HG03064 (cell line): ENCODE results near the gene RAB3A.
A peak's percentile ranks its signal among the peaks of the same experiment; 100 is the strongest.
"Not testable (repeated sequence)": the region's sequence is repeated elsewhere in the genome, so short reads cannot be mapped to it uniquely, and the experiment has no call there.

ENCODE experiments used
- ATAC-seq: cut with Tn5 transposase; IDR thresholded peaks from one replicate; pipeline ENCODE4 v1.9.1; 2021; ENCODE audit warnings: low read depth; ENCODE audit not compliant: unreplicated experiment

Gene RAB3A

DNA sequence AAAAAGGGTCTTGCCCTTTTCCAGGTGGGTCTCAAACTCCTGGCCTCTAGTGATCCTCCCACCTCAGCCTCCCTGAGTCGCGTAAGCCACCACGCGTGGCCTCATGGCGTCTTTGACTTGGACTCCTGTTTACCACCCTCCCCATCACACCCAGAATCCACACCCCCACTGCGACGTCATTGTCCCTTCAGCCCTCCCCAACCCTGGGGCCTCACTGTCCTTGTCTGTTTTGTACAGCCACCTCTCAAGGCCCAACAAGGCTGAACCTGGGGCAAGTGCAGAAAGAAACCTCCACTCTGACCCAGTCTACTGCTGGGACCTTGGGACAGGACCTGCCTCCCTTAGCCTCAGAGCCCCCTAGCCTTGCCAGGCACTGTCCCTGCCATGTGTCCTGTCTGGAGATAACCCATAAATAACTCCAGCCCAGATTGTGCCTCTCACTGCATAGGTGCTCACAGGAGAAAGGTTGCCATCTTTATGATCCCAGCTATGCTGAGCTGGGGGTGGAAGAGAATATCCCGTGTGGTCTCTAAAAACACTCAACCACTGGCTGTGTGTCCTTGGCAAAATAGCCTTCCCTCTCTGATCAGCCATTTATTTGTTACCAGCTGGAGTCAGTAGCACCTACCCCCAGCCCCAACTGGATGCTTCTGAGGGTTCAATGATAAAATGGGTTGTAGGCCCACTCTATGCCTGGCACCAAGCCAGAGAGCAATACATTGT, 32.1 kb downstream of the RAB3A start:
- no peak for ATAC-seq

- no peak for ATAC-seq
Observed at GRCh38 chr19:18170714-18171255, 33.1 kb downstream of the RAB3A start.

GRCh38 chr19:18168673-18169381, 35.0 kb downstream of the RAB3A start:
- no peak for ATAC-seq

- ATAC-seq = no peak
Observed at GRCh38 chr19:18167975-18168645, 35.7 kb downstream of the RAB3A start.

- no peak for ATAC-seq
Observed at GRCh38 chr19:18167011-18167410, 36.8 kb downstream of the RAB3A start.

GRCh38 chr19:18165794-18166544, 37.9 kb downstream of the RAB3A start:
- ATAC-seq = no peak

- no peak for ATAC-seq
Observed at GRCh38 chr19:18164072-18164471, 39.8 kb downstream of the RAB3A start.

DNA sequence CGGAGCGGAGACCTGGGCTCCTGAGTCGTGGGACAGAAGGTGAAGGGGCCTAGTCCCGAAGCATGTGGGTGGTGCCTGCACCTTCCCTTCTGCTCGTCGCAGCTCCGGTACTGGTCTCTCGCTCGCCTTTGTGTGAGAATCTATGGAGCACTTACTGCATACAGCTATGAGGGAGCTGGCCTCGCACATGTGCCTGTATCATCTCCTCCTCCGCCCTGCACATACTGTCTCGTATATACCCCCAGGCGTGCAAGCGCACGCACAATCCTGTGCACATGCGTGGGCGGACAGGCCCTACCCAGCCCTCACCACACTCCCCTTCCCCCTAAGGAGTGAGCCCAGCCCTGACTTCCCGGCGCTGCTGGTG, 42.2 kb downstream of the RAB3A start:
- no peak for ATAC-seq

DNA sequence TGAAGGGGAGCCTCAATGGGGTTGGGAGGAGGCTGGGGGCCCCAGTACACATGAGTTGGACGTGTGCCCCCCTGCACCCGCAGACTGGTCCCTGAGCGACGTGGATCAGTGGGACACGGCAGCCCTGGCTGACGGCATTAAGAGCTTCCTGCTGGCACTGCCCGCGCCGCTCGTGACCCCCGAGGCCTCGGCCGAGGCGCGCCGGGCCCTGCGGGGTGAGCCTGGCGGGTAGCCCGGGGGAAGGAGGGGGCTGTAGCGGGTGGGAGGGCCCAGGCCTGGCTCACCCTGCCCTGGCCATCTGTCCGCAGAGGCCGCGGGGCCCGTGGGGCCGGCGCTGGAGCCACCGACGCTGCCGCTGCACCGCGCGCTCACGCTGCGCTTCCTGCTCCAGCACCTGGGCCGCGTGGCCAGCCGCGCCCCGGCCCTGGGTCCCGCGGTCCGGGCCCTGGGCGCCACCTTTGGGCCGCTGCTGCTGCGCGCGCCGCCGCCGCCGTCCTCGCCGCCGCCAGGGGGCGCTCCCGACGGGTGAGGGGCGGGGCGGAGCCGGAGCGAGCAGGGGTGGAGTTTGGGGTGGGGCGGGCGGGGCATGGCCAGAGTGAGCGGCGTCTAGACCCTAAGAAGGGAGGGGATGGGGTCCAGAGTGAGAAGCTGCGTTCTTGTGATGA, 42.7 kb downstream of the RAB3A start:
- ATAC-seq = peak; percentile 66

GRCh38 chr19:18160493-18160970, 43.3 kb downstream of the RAB3A start:
- no peak for ATAC-seq

DNA sequence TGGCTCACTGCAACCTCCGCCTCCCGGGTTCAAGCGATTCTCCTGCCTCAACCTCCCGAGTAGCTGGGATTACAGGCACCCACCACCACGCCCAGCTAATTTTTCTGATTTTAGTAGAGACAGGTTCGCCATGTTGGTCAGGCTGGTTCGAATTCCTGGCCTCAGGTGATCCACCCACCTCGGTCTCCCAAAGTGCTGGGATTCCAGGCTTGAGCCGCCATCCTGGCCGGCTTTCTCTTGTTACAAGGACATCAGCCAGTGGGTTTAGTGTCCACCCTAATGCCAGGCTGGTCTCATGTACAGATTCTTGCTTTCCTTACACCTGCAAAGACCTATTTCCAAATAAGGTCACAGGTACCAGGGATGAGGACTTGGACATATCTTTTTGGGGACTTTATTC, 44.0 kb downstream of the RAB3A start:
- ATAC-seq = no peak

- not testable (repeated sequence) for ATAC-seq
Observed at GRCh38 chr19:18159059-18159616, 44.7 kb downstream of the RAB3A start.

DNA sequence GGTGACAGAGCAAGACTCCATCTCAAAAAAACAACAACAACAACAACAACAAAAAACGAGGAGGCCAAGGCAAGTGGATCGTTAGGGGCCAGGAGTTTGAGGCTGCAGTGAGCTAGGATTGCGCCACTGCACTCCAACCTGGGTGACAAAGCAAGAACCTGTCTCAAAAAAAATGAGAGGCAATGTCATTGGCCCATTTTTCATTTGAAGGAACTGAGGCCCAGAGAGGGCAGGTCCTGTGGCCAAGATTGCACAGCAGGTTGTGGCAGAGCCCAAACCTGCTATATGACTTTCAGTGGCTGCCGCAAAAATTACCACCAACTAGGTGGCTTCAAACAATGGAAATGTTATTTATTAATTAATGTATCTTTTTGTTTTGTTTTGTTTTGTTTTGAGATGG, 45.4 kb downstream of the RAB3A start:
- ATAC-seq = no peak

- ATAC-seq = no peak
Observed at GRCh38 chr19:18157465-18158063, 46.3 kb downstream of the RAB3A start.

- no peak for ATAC-seq
Observed at GRCh38 chr19:18156841-18157464, 46.9 kb downstream of the RAB3A start.

DNA sequence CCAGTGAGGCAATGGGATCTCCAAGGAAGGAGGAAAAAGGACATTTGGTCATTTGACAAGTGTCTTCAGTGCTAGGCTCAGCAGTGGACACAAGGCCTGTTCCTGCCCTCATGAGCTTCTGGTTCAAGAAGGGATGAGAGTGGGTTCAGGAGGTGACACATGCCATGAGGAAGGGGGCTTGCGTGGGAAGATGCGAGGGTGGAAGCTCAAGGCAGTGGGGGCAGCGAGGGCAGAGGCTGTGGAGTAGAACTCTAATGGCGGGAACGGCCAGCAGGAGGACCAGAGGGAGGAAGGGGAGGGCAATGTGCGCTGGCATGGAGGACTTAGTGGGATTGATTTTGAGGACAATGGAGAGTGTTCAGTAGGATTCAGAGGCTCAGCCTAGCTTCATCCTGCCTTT, 47.6 kb downstream of the RAB3A start:
- ATAC-seq = no peak

DNA sequence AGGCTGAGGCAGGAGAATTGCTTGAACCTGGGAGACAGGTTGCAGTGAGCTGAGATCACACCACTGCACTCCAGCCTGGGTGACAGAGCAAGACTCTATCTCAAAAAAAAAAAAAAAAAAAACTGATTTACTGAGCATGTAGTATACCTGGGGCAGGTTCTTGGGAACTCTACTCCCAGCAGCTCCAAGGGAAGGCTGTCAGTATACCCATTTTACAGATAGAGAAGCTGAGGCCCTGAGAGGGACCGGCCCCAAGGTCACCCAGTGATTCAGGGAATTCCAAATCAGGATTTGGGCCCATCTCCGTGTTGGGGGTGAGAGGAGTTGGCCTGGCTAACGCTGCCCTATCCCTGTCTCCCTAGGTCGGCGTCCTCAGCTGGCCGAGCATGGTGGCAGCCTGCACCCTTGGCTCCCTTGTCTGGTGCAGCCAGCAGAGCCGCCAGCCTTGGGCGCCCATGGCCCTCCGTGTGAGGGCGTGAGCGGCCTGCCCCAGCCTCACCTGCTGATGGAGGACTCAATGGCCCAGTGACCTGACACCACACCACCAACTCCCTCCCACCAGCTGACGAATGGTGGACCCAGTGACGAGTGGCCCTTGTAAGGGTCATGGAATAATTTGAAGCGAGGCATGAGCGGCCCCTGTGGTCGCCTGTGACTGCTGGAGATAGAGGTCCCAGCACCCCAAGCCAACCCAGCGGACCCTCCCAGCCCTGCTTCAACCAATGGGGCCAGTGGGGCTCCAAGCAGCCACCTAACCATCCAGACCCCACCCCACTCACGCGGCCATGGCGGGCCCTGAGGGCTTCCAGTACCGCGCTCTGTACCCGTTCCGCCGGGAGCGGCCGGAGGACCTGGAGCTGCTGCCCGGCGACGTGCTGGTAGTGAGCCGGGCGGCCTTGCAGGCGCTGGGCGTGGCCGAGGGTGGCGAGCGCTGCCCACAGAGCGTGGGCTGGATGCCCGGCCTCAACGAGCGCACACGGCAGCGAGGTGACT, 48.5 kb downstream of the RAB3A start:
- no peak for ATAC-seq
